HEK293T (cell line): ENCODE measurements around the gene NUP43.

ENCODE experiments used
- CTCF ChIA-PET: fragments of 350-600 bp; formaldehyde crosslinking; extraction: SDS; loops from one replicate; lab custom pipeline; 2021; ENCODE audit warnings: antibody characterized with exemption, inconsistent platforms; lab: Yijun Ruan, JAX
- POLR2A ChIA-PET: fragments of 350-600 bp; formaldehyde crosslinking; extraction: SDS; loops from one replicate; lab custom pipeline; 2020; ENCODE audit warnings: antibody characterized with exemption, inconsistent platforms; lab: Yijun Ruan, JAX
- DNase-seq: peaks from one replicate; pipeline ENCODE4 v3.0.0; 2012; ENCODE audit warnings: mixed read lengths; ENCODE audit errors: extremely low spot score
- ARNT ChIP-seq: fragments of 450-650 bp; IDR thresholded peaks from 2 replicates; pipeline ENCODE4 v1.6.1; 2017; ENCODE audit warnings: mild to moderate bottlenecking
- BHLHE40 ChIP-seq: fragments of 450-650 bp; IDR thresholded peaks from 2 replicates; pipeline ENCODE4 v1.6.1; 2016; ENCODE audit warnings: mild to moderate bottlenecking, moderate library complexity, borderline replicate concordance
- CTBP1 ChIP-seq: fragments of 450-650 bp; IDR thresholded peaks from 2 replicates; pipeline ENCODE4 v1.6.1; 2016; ENCODE audit warnings: borderline replicate concordance
- ELF4 ChIP-seq: fragments of 450-650 bp; IDR thresholded peaks from 2 replicates; pipeline ENCODE4 v1.6.1; 2017; ENCODE audit warnings: antibody characterized with exemption
- FOXA1 ChIP-seq: fragments of 450-650 bp; IDR thresholded peaks from 2 replicates; pipeline ENCODE4 v1.6.1; 2016; ENCODE audit warnings: mild to moderate bottlenecking
- FOXK2 ChIP-seq: fragments of 450-650 bp; IDR thresholded peaks from 2 replicates; pipeline ENCODE4 v1.6.1; 2016; ENCODE audit warnings: mild to moderate bottlenecking
- FOXM1 ChIP-seq: fragments of 450-650 bp; IDR thresholded peaks from 2 replicates; pipeline ENCODE4 v1.6.1; 2017; ENCODE audit warnings: mild to moderate bottlenecking, borderline replicate concordance
- HDGF ChIP-seq: fragments of 450-650 bp; IDR thresholded peaks from 2 replicates; pipeline ENCODE4 v1.6.1; 2017; ENCODE audit warnings: antibody characterized with exemption, borderline replicate concordance
- L3MBTL2 ChIP-seq: fragments of 450-650 bp; conservative IDR thresholded peaks from 2 replicates; pipeline ENCODE4 v1.6.1; 2016; ENCODE audit warnings: mild to moderate bottlenecking
- LEF1 ChIP-seq: fragments of 450-650 bp; IDR thresholded peaks from 2 replicates; pipeline ENCODE4 v1.6.1; 2017; ENCODE audit warnings: mild to moderate bottlenecking, borderline replicate concordance
- NFRKB ChIP-seq: fragments of 450-650 bp; IDR thresholded peaks from 2 replicates; pipeline ENCODE4 v1.6.1; 2016; ENCODE audit warnings: mild to moderate bottlenecking, moderate library complexity
- SP1 ChIP-seq: fragments of 450-650 bp; IDR thresholded peaks from 2 replicates; pipeline ENCODE4 v1.6.1; 2017
- SUZ12 ChIP-seq: fragments of 450-650 bp; IDR thresholded peaks from 2 replicates; pipeline ENCODE4 v1.6.1; 2016; ENCODE audit warnings: mild to moderate bottlenecking
- TARDBP ChIP-seq: fragments of 450-650 bp; IDR thresholded peaks from 2 replicates; pipeline ENCODE4 v1.6.1; 2016
- ZNF384 ChIP-seq: fragments of 450-650 bp; IDR thresholded peaks from 2 replicates; pipeline ENCODE4 v1.6.1; 2016
- TF ChIP-seq, protein P1 (sequence below): fragments of 450-650 bp; IDR thresholded peaks from 2 replicates; pipeline ENCODE4 v1.6.1; 2016

NUP43 gene

GRCh38 chr6:149681209-149681608, 65.1 kb downstream of the NUP43 start:
- ChIA-PET CTCF (interaction anchor here (0.5 kb wide), 1 partner anchor 13 kb away, joined by 3 read pairs; no protein-coding TSS in a partner anchor), POLR2A (no interaction called here)
- TF ChIP-seq ZNF384 (no peak), NFRKB (no peak), TARDBP (no peak), LEF1 (no peak), SP1 (no peak), FOXK2 (no peak), ELF4 (no peak), BHLHE40 (no peak), CTBP1 (no peak), HDGF (no peak), FOXM1 (no peak), FOXA1 (no peak), L3MBTL2 (no peak), ARNT (no peak), SUZ12 (no peak)
- TF ChIP-seq, protein P1, sequence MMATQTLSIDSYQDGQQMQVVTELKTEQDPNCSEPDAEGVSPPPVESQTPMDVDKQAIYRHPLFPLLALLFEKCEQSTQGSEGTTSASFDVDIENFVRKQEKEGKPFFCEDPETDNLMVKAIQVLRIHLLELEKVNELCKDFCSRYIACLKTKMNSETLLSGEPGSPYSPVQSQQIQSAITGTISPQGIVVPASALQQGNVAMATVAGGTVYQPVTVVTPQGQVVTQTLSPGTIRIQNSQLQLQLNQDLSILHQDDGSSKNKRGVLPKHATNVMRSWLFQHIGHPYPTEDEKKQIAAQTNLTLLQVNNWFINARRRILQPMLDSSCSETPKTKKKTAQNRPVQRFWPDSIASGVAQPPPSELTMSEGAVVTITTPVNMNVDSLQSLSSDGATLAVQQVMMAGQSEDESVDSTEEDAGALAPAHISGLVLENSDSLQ, result no peak
- DNase-seq, result no peak

DNA sequence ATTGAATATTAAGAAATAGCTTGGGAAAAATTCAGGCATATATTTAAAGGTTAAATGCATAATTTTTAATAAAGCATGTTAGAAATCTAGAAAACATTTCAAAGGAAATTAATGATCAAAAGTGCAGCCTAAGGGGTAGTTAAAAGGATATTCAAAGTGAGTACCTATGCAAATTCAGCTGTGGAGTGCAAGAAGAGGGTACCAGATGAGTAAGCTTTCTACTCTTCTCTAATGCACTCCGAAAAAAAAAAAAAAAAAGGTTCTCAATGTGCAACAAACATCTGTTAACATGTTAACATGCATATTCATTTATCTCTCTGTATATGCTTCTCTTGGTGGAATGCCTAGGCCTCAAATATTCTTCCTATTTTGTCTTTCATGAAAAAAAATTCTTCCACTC, 65.8 kb downstream of the NUP43 start:
- CTCF ChIA-PET, result no interaction called here
- no peak for TF ChIP-seq SP1
- no peak for TF ChIP-seq LEF1
- TF ChIP-seq, protein P1, result no peak
- no peak for TF ChIP-seq FOXA1
- no peak for TF ChIP-seq HDGF
- no peak for TF ChIP-seq BHLHE40
- TF ChIP-seq CTBP1, result no peak
- no peak for TF ChIP-seq ARNT
- TF ChIP-seq FOXK2, result no peak
- DNase-seq, result no peak
- POLR2A ChIA-PET, result no interaction called here
